ENCODE measurements around the gene UTP14C.
A peak's percentile ranks its signal among the peaks of the same experiment; 100 is the strongest.
"Not testable (repeated sequence)": the region's sequence is repeated elsewhere in the genome, so short reads cannot be mapped to it uniquely, and the experiment has no call there.

Gene UTP14C

GRCh38 chr13:52004511-52005170 is 19.9 kb upstream of the UTP14C start:
- no peak for DNase-seq

GRCh38 chr13:52005841-52006522 is 18.5 kb upstream of the UTP14C start:
- no peak for DNase-seq

- DNase-seq, result no peak
These were observed 17.8 kb upstream of the UTP14C start for GRCh38 chr13:52006523-52007245.

GRCh38 chr13:52009946-52010345 is 14.5 kb upstream of the UTP14C start:
- DNase-seq, result no peak

GRCh38 chr13:52010890-52011631 is 13.4 kb upstream of the UTP14C start, which contains the start of gene ATP7B:
Gene ATP7B, minus strand, starts transcription at chr13:52011450. Its CDS starts 113 bp downstream, at chr13:52011337.
- peak; percentile 28 to 77 for DNase-seq

GRCh38 chr13:52011632-52012511 is 12.6 kb upstream of the UTP14C start, which contains the start of gene ALG11:
Gene ALG11, plus strand, starts transcription at chr13:52012398. Its CDS starts 21 bp downstream, at chr13:52012419.
- DNase-seq, result peak; percentile 98 to 100

- no peak for DNase-seq
These were observed 12.0 kb upstream of the UTP14C start for GRCh38 chr13:52012512-52012836.

- DNase-seq, result no peak
These were observed 8.2 kb upstream of the UTP14C start for GRCh38 chr13:52016296-52016695.

- no peak for DNase-seq
These were observed 4.3 kb upstream of the UTP14C start for GRCh38 chr13:52020191-52020590.

- no peak for DNase-seq
These were observed 2.1 kb upstream of the UTP14C start for GRCh38 chr13:52022356-52022755.

- DNase-seq, result no peak
These were observed 1.2 kb downstream of the UTP14C start for GRCh38 chr13:52025475-52026245.

GRCh38 chr13:52026246-52026626 is 1.7 kb downstream of the UTP14C start:
- no peak for DNase-seq

- DNase-seq, result no peak
These were observed 3.3 kb downstream of the UTP14C start for GRCh38 chr13:52027832-52028231.

GRCh38 chr13:52029569-52029968 is 5.1 kb downstream of the UTP14C start:
- no peak for DNase-seq

GRCh38 chr13:52030401-52030800 is 5.9 kb downstream of the UTP14C start:
- DNase-seq, result not testable (repeated sequence)

GRCh38 chr13:52033039-52033438 is 8.5 kb downstream of the UTP14C start:
- no peak for DNase-seq

GRCh38 chr13:52034616-52035226 is 10.2 kb downstream of the UTP14C start:
- DNase-seq, result no peak

- no peak for DNase-seq
These were observed 11.5 kb downstream of the UTP14C start for GRCh38 chr13:52036037-52036436.

GRCh38 chr13:52043675-52044074 is 19.2 kb downstream of the UTP14C start:
- DNase-seq, result no peak

GRCh38 chr13:52047463-52047862 is 23.0 kb downstream of the UTP14C start:
- DNase-seq, result no peak

GRCh38 chr13:52048516-52048915 is 24.0 kb downstream of the UTP14C start:
- DNase-seq, result no peak
